NCI-H1694 treated with DMSO at 0.1 percent for 48 hours (cell line): ENCODE data around the gene CEACAM1.
"Not testable (repeated sequence)": the region's sequence is repeated elsewhere in the genome, so short reads cannot be mapped to it uniquely, and the experiment has no call there.

Experiments used
- DNase-seq: peaks from one replicate; lab custom pipeline; 2025; lab: John Stamatoyannopoulos, UW

CEACAM1 gene

GRCh38 chr19:42473686-42474085, 54.6 kb downstream of the CEACAM1 start:
- no peak for DNase-seq

GRCh38 chr19:42472402-42473147, 55.7 kb downstream of the CEACAM1 start:
- DNase-seq = no peak

- no peak for DNase-seq
These were observed 56.6 kb downstream of the CEACAM1 start for GRCh38 chr19:42471554-42472249.

GRCh38 chr19:42469311-42470235, 58.7 kb downstream of the CEACAM1 start:
- no peak for DNase-seq

GRCh38 chr19:42468273-42468796, 59.9 kb downstream of the CEACAM1 start:
- no peak for DNase-seq

- DNase-seq = no peak
These were observed 61.0 kb downstream of the CEACAM1 start for GRCh38 chr19:42467183-42467760.

GRCh38 chr19:42466521-42467182, 61.6 kb downstream of the CEACAM1 start:
- DNase-seq = no peak

- DNase-seq = no peak
These were observed 62.4 kb downstream of the CEACAM1 start for GRCh38 chr19:42465827-42466280.

- no peak for DNase-seq
These were observed 66.5 kb downstream of the CEACAM1 start for GRCh38 chr19:42461700-42462324.

GRCh38 chr19:42461231-42461630, 67.0 kb downstream of the CEACAM1 start:
- DNase-seq = not testable (repeated sequence)

- DNase-seq = no peak
These were observed 68.4 kb downstream of the CEACAM1 start for GRCh38 chr19:42459926-42460325.
